Smooth muscle cell (in vitro differentiated cells): ENCODE data around the gene BIN1. TPM values are rescaled to one million over a fixed set of nuclear protein-coding genes. Genes with fewer than 3 reads are reported as not detected.

Experiments
- DNase-seq: peaks from one replicate; lab custom pipeline; 2025; ENCODE audit not compliant: unreplicated experiment; lab: John Stamatoyannopoulos, UW
- H2AFZ ChIP-seq: fragments of 200-600 bp; sonication (generic); 2 replicates; pipeline ENCODE4 v1.6.0; 2016; ENCODE audit warnings: antibody characterized with exemption, low read depth, mild to moderate bottlenecking
- H3F3A ChIP-seq: fragments of 200-600 bp; sonication (generic); 2 replicates; pipeline ENCODE4 v1.6.0; 2017; ENCODE audit warnings: antibody characterized with exemption, low read depth
- H3K27ac ChIP-seq: fragments of 200-600 bp; sonication (generic); 2 replicates; pipeline ENCODE4 v1.5.1; 2016; ENCODE audit warnings: low read depth, mild to moderate bottlenecking
- H3K27me3 ChIP-seq: fragments of 200-600 bp; sonication (generic); 2 replicates; pipeline ENCODE4 v1.6.1; 2016; ENCODE audit warnings: low read depth, mild to moderate bottlenecking
- H3K36me3 ChIP-seq: fragments of 200-600 bp; sonication (generic); 2 replicates; pipeline ENCODE4 v1.5.1; 2016; ENCODE audit warnings: low read depth
- H3K4me1 ChIP-seq: fragments of 200-600 bp; sonication (generic); 2 replicates; pipeline ENCODE4 v1.5.1; 2016; ENCODE audit warnings: low read depth
- H3K4me2 ChIP-seq: fragments of 200-600 bp; sonication (generic); 2 replicates; pipeline ENCODE4 v1.6.0; 2016; ENCODE audit warnings: mild to moderate bottlenecking
- H3K4me3 ChIP-seq: fragments of 200-600 bp; sonication (generic); 2 replicates; pipeline ENCODE4 v1.5.1; 2016; ENCODE audit warnings: mild to moderate bottlenecking
- H3K79me2 ChIP-seq: fragments of 200-600 bp; sonication (generic); 2 replicates; pipeline ENCODE4 v1.6.0; 2016; ENCODE audit warnings: low read depth, mild to moderate bottlenecking
- H3K9ac ChIP-seq: fragments of 200-600 bp; sonication (generic); 2 replicates; pipeline ENCODE4 v1.6.0; 2016; ENCODE audit warnings: low read depth
- H3K9me3 ChIP-seq: fragments of 200-600 bp; sonication (generic); replicated peaks from 2 replicates; pipeline ENCODE4 v1.5.1; 2016; ENCODE audit warnings: low read depth
- H4K20me1 ChIP-seq: fragments of 200-600 bp; sonication (generic); 2 replicates; pipeline ENCODE4 v1.6.0; 2016; ENCODE audit warnings: low read depth
- CTCF ChIP-seq: fragments of 200-600 bp; sonication (generic); IDR thresholded peaks from 2 replicates; pipeline ENCODE4 v1.5.1; 2017; ENCODE audit warnings: borderline replicate concordance, mild to moderate bottlenecking, antibody characterized with exemption; ENCODE audit not compliant: insufficient read depth, poor library complexity, severe bottlenecking
- WGBS: methylation state at CpG from one replicate; pipeline ENCODE4 v1.1.7; 2016; ENCODE audit warnings: low lambda C conversion rate; 5-methylcytosine and 5-hydroxymethylcytosine counted together
- polyA plus RNA-seq: library from polyadenylated mRNA; unstranded; fragments of >200 nt; fragmentation: Nextera tagmentation; extraction: Ambion mirVana; gene quantifications from 2 replicates; pipeline ENCODE4 v1.2.1, GENCODE V29; 2016
- total RNA-seq: library from RNA; depleted of rRNA; stranded (reverse); fragments of >200 nt; gene quantifications from 2 replicates; pipeline ENCODE4 v1.2.3, GENCODE V29; 2014

Gene BIN1
- total and polyA plus RNA-seq, 2 experiments from 2014 or later, result 25.4 to 32.4 TPM

DNA sequence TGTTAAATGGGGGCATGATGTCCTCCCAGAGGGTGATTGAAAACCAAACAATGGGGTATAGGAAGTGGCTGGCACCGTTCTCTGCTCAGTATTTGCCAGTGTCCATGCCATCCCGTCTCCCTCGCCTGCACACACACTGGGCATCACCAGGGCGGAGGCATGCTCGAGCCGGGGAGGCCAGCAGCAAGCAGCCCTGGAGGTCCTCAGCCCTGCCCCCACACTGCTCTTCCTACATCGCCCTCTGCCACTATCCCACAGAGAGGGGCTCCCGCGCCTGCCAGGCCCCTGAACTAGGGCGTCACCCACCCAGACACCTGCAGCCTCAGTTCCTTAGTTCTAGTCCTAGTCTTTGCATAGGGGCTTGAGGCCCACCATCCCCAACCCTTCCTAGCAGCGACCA, 50.9 kb downstream of the BIN1 start:
- no peak for DNase-seq
- no peaks in the 10 kb centered on the region for H3K79me2 ChIP-seq
- no peak for TF ChIP-seq CTCF

DNA sequence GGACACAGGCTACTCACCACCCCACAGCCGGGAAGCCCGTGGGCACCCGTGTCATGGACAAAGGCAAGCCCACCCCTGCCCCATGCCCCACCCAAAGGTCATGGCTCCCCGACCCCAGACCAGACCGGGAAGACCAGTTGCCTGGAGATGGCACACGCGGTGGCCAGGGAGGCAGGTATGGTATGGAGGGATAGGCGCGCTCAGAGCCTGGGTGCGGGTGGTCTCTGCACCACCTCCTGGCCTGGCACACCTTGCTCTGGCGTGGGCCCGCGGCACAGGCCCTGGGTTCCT, 51.2 kb downstream of the BIN1 start:
- no peaks in the 10 kb centered on the region for H3K9me3 ChIP-seq
- no peak overlapping the region for H3K9ac ChIP-seq
- no peak overlapping the region for H3K4me2 ChIP-seq
- H3K4me3 ChIP-seq, result no peak overlapping the region
- no peaks in the 10 kb centered on the region for H4K20me1 ChIP-seq
- 98% methylated on average over 13 of the region's 13 CpGs for WGBS
- DNase-seq, result no peak
- H3F3A ChIP-seq, result no peaks in the 10 kb centered on the region
- no peak for TF ChIP-seq CTCF
- no peaks in the 10 kb centered on the region for H3K4me1 ChIP-seq
- no peak overlapping the region for H2AFZ ChIP-seq
- no peak overlapping the region for H3K27ac ChIP-seq
- no peaks in the 10 kb centered on the region for H3K27me3 ChIP-seq
- H3K36me3 ChIP-seq, result no peaks in the 10 kb centered on the region
- no peaks in the 10 kb centered on the region for H3K79me2 ChIP-seq

More for the DNA sequence above, 50.9 kb downstream of the BIN1 start:
- Histone ChIP-seq H3K4me1 (no peaks in the 10 kb centered on the region), H3K9me3 (no peaks in the 10 kb centered on the region), H4K20me1 (no peaks in the 10 kb centered on the region), H3K4me3 (no peak overlapping the region), H3K27ac (no peak overlapping the region), H3K27me3 (no peaks in the 10 kb centered on the region), H3K9ac (no peak overlapping the region), H3K4me2 (no peak overlapping the region), H3K36me3 (no peaks in the 10 kb centered on the region), H2AFZ (no peak overlapping the region), H3F3A (no peaks in the 10 kb centered on the region)
- 94% methylated on average over 11 of the region's 11 CpGs for WGBS

- Histone ChIP-seq H3K9me3 (no peaks in the 10 kb centered on the region), H3K4me1 (no peaks in the 10 kb centered on the region), H3K9ac (no peak overlapping the region), H3K79me2 (no peaks in the 10 kb centered on the region), H3F3A (no peaks in the 10 kb centered on the region), H3K4me2 (no peak overlapping the region), H3K27ac (no peak overlapping the region), H2AFZ (no peak overlapping the region), H3K36me3 (no peaks in the 10 kb centered on the region), H3K4me3 (no peak overlapping the region), H4K20me1 (no peaks in the 10 kb centered on the region), H3K27me3 (no peaks in the 10 kb centered on the region)
- DNase-seq, result no peak
- WGBS, result 96% methylated on average over 22 of the region's 25 CpGs
- TF ChIP-seq CTCF, result no peak
Measured at GRCh38 chr2:127054996-127055785, 51.8 kb downstream of the BIN1 start.

DNA sequence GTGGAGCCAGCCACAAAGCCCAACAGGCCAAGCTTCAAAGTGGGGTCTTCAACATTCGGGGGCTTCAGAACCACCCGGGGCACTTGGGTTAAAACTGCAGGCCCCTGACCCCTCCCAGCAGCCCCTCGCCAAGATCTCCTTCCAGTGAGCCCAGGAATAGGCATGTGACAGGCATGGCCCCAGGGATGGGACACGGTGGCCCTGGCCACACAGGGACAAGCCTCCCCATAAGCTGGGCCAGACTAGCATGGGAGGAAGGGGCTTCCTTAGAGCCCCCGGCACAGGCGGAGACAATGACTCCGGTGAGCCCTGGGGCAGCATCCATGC, 52.4 kb downstream of the BIN1 start:
- no peaks in the 10 kb centered on the region for H3K27me3 ChIP-seq
- H3K4me1 ChIP-seq, result no peaks in the 10 kb centered on the region
- no peaks in the 10 kb centered on the region for H3K79me2 ChIP-seq
- H3K4me3 ChIP-seq, result no peak overlapping the region
- H3K4me2 ChIP-seq, result no peak overlapping the region
- no peaks in the 10 kb centered on the region for H4K20me1 ChIP-seq
- no peaks in the 10 kb centered on the region for H3K36me3 ChIP-seq
- no peak for DNase-seq
- no peak for TF ChIP-seq CTCF
- 94% methylated on average over 7 of the region's 7 CpGs for whole genome bisulfite sequencing
- H3K9me3 ChIP-seq, result no peaks in the 10 kb centered on the region
- H3K9ac ChIP-seq, result no peak overlapping the region
- H3F3A ChIP-seq, result no peaks in the 10 kb centered on the region
- no peak overlapping the region for H3K27ac ChIP-seq
- H2AFZ ChIP-seq, result no peak overlapping the region
